Adrenal gland (tissue), 12 donors: ENCODE data around the gene RNF220. TPM values are rescaled to one million over a fixed set of nuclear protein-coding genes. Genes with fewer than 3 reads are reported as not detected.

Experiments used
- DNase-seq, 7 donors: peaks; one replicate each; pipeline ENCODE4 v3.0.0-alpha.2; 2019 to 2020
- H3K27ac ChIP-seq, 5 donors: fragments of 200-600 bp; sonication (generic) in 4 of 5; 1 replicate in 3 of 5; 2 replicates in 2 of 5; pipeline versions ENCODE4 v1.5.1 to v1.8.0; 2016 to 2020; ENCODE audit warnings: mild to moderate bottlenecking in 1 of 5
- H3K27me3 ChIP-seq: fragments of 200-600 bp; 2 replicates; pipeline ENCODE4 v1.8.0; 2021
- H3K36me3 ChIP-seq, 2 donors: fragments of 200-600 bp; replicated peaks in 1 of 2; 1 replicate in 1 of 2; 2 replicates in 1 of 2; pipeline versions ENCODE4 v1.5.1 to v1.8.0; 2018 to 2022
- H3K4me1 ChIP-seq, 2 donors: fragments of 200-600 bp; replicated peaks in 1 of 2; 1 replicate in 1 of 2; 2 replicates in 1 of 2; pipeline versions ENCODE4 v1.5.1 to v1.8.0; 2018 to 2021
- H3K4me3 ChIP-seq, 4 donors: fragments of 200-600 bp; sonication (generic) in 3 of 4; one replicate each; pipeline ENCODE4 v1.5.1; 2016 to 2018
- H3K9me3 ChIP-seq, 3 donors: fragments of 200-600 bp; sonication (generic) in 1 of 3; replicated peaks in 1 of 3; 1 replicate in 2 of 3; 2 replicates in 1 of 3; pipeline versions ENCODE4 v1.5.1 to v1.8.0; 2016 to 2021
- CTCF ChIP-seq, 6 experiments: fragments of 450-650 bp in 4 of 6; fragments of 200-600 bp in 2 of 6; sonication (generic) in 1 of 6; IDR thresholded peaks; 1 replicate in 5 of 6; 2 replicates in 1 of 6; pipeline versions ENCODE4 v1.5.1 to v1.8.0; 2016 to 2021; ENCODE audit warnings: antibody characterized with exemption in 6 of 6, mild to moderate bottlenecking in 2 of 6, moderate library complexity in 1 of 6
- POLR2A ChIP-seq, 2 donors: fragments of 450-650 bp; IDR thresholded peaks; one replicate each; pipeline ENCODE4 v1.6.1; 2017; ENCODE audit warnings: antibody characterized with exemption in 2 of 2, mild to moderate bottlenecking in 2 of 2, moderate library complexity in 1 of 2
- WGBS, 4 donors: extraction: QIAGEN DNeasy Blood & Tissue Kit in 2 of 4; methylation state at CpG; one replicate each; pipeline versions ENCODE4 v1.1.5 to v1.1.7; 2013 to 2017; 5-methylcytosine and 5-hydroxymethylcytosine counted together
- intact Hi-C, 2 donors: fragments of 100-400 bp; cut with DNase I; formaldehyde crosslinking; loops; one replicate each; pipeline versions ENCODE4 v1.14.1 to v1.15.0; 2022 to 2023
- polyA plus RNA-seq, 3 donors: library from polyadenylated mRNA; stranded (reverse); fragments of 200-250 nt in 2 of 3; fragments of 350-450 nt in 1 of 3; fragmentation: Illumina TruSeq in 1 of 3; extraction: RNeasy Lipid Tissue Mini Kit (QIAGEN cat#74804) in 1 of 3; gene quantifications; one replicate each; pipeline ENCODE4 v1.2.3, GENCODE V29; 2013 to 2014
- total RNA-seq, 9 donors: library from RNA; depleted of rRNA in 4 of 9; stranded (reverse); fragments of >200 nt in 4 of 9; fragments of 120-200 nt in 1 of 9; fragmentation: NEBNext Ultra II Directional in 1 of 9; extraction: Animal tissue kit (Norgen Biotek cat#: 25700) in 1 of 9; gene quantifications; one replicate each; pipeline versions ENCODE4 v1.1.0 to v1.2.4, GENCODE V29; 2013 to 2023
- donor health status: healthy with polysubstance abuse.
- donor health status: Bipolar disorder and iron deficiency.
- donor health status: DM: yes; HTN: yes; CAD: no.
- donor health status: DM: no; HTN: no; CAD: no.
- donor health status: DM: no; HTN: no; CAD: no.
- donor health status: DM: yes; HTN: yes; CAD: no.

Gene RNF220
- total and polyA plus RNA-seq, 12 donors = 36.3 to 150 (median 66.5) TPM

GRCh38 chr1:44631647-44632539, 226.8 kb downstream of the RNF220 start:
- peaks cover 7 to 39% of the 10 kb centered on the region in 2 donors for H3K4me1 ChIP-seq
- intact Hi-C loops = no loop called here
- peaks cover 0 to 37% of the 10 kb centered on the region in 2 donors for H3K36me3 ChIP-seq
- H3K27ac ChIP-seq = peak overlapping the region; percentile 39 to 96 (median 95)
- WGBS, 4 donors = 0 to 2% (median 1%) methylated on average over 32 to 88 of the region's 88 CpGs
- peak overlapping the region; percentile 3 to 86 (median 32) for H3K4me3 ChIP-seq
- H3K9me3 ChIP-seq = no peaks in the 10 kb centered on the region
- DNase-seq = peak; percentile 87 to 96 (median 91)
- H3K27me3 ChIP-seq = no peaks in the 10 kb centered on the region
- TF ChIP-seq POLR2A (IDR thresholded peaks at IDR 0.05) (peak; percentile 77 to 79), CTCF (IDR thresholded peaks at IDR 0.05) (peak in 2 of 6 experiments; percentile 1 to 18)

- intact Hi-C loops = no loop called here
- H3K4me1 ChIP-seq = peaks cover 7 to 46% of the 10 kb centered on the region in 2 donors
- H3K27ac ChIP-seq = peak overlapping the region in 3 of 5 donors; percentile 95 to 96 (median 96)
- no peak for DNase-seq
- peak overlapping the region in 2 of 4 donors; percentile 59 to 86 for H3K4me3 ChIP-seq
- H3K36me3 ChIP-seq = peaks cover 0 to 44% of the 10 kb centered on the region in 2 donors
- 10 to 20% (median 14%) methylated on average over 3 to 9 of the region's 9 CpGs for WGBS, 4 donors
- TF ChIP-seq POLR2A (IDR thresholded peaks at IDR 0.05) (no peak), CTCF (IDR thresholded peaks at IDR 0.05) (no peak)
- H3K27me3 ChIP-seq = no peaks in the 10 kb centered on the region
- no peaks in the 10 kb centered on the region for H3K9me3 ChIP-seq
Observed at GRCh38 chr1:44632598-44632997, 227.5 kb downstream of the RNF220 start.

DNA sequence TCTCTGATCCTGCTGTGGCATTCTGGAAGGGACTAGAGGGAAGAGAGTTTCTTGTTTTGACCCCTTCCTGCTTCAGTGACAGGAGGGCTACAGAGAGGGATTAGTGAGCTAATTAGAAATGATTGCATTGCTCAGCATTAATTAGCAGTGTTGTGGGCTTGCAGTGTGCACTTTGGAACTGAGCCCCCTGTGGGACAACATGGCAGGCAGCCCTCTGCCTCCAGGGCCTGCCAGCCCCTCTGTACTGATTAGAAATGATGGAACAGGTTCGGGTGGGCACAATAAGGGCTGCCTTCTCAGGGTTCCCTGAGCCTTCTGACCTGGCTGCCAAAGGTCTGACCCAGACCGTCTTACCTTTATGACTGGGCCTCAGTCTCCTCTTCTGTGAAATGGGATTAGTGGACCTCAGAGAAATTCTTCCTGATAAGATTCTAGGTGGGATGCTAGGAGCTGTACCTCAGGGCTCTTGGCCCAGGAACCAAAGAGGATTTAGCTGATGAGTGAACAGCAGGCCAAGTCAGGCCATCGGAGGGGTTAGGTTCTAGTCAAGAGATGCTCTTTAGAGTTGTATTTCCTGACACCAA, 229.6 kb downstream of the RNF220 start:
- H3K27me3 ChIP-seq = no peaks in the 10 kb centered on the region
- peaks cover 7 to 59% of the 10 kb centered on the region in 2 donors for H3K4me1 ChIP-seq
- DNase-seq = no peak
- 93 to 98% (median 95%) methylated on average over 3 of the region's 3 CpGs for WGBS, 4 donors
- H3K36me3 ChIP-seq = peaks cover 0 to 63% of the 10 kb centered on the region in 2 donors
- H3K9me3 ChIP-seq = no peaks in the 10 kb centered on the region
- no peak overlapping the region for H3K4me3 ChIP-seq
- H3K27ac ChIP-seq = no peak overlapping the region
- intact Hi-C loops = no loop called here
- TF ChIP-seq CTCF (IDR thresholded peaks at IDR 0.05) (no peak), POLR2A (IDR thresholded peaks at IDR 0.05) (no peak)

DNA sequence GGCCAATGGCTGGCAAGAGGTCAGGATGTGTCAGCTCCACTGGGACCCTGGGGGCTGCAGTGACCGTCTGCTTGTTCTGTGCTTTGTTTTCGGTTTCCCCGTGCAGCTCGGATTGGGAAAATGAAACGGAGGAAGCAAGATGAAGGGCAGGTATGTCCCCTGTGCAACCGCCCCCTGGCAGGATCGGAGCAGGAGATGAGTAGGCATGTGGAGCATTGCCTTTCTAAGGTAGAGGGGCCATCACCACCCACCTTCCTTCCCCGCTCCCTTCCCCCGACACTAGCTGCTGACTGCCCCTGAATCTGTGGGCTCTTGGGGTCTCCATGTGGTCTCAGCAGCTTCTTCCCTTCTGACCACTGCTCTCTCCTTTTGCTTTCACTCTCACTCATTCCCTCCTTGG, 230.4 kb downstream of the RNF220 start:
- peaks cover 7 to 59% of the 10 kb centered on the region in 2 donors for H3K4me1 ChIP-seq
- H3K9me3 ChIP-seq = no peaks in the 10 kb centered on the region
- H3K27ac ChIP-seq = no peak overlapping the region
- H3K36me3 ChIP-seq = peaks cover 0 to 70% of the 10 kb centered on the region in 2 donors
- intact Hi-C loops = no loop called here
- no peak for DNase-seq
- no peaks in the 10 kb centered on the region for H3K27me3 ChIP-seq
- no peak overlapping the region for H3K4me3 ChIP-seq
- WGBS, 4 donors = 91 to 99% (median 95%) methylated on average over 8 to 9 of the region's 9 CpGs
- TF ChIP-seq CTCF (IDR thresholded peaks at IDR 0.05) (no peak), POLR2A (IDR thresholded peaks at IDR 0.05) (no peak)
